Erythroblast (primary cell): ENCODE measurements around the gene ENTPD1.
"Not testable (repeated sequence)": the region's sequence is repeated elsewhere in the genome, so short reads cannot be mapped to it uniquely, and the experiment has no call there.

Source experiments
- DNase-seq, 2 experiments: peaks; one replicate each; lab custom pipeline; 2025; lab: John Stamatoyannopoulos, UW
- GATA1 ChIP-seq: IDR thresholded peaks from 2 replicates; pipeline ENCODE4 v1.6.1; 2011; ENCODE audit warnings: low read depth, mild to moderate bottlenecking, control low read depth, low read length, moderate library complexity
- POLR2A ChIP-seq: IDR thresholded peaks from 2 replicates; pipeline ENCODE4 v1.6.1; 2011; ENCODE audit warnings: mild to moderate bottlenecking, low read length

ENTPD1 gene, protein sequence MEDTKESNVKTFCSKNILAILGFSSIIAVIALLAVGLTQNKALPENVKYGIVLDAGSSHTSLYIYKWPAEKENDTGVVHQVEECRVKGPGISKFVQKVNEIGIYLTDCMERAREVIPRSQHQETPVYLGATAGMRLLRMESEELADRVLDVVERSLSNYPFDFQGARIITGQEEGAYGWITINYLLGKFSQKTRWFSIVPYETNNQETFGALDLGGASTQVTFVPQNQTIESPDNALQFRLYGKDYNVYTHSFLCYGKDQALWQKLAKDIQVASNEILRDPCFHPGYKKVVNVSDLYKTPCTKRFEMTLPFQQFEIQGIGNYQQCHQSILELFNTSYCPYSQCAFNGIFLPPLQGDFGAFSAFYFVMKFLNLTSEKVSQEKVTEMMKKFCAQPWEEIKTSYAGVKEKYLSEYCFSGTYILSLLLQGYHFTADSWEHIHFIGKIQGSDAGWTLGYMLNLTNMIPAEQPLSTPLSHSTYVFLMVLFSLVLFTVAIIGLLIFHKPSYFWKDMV

DNA sequence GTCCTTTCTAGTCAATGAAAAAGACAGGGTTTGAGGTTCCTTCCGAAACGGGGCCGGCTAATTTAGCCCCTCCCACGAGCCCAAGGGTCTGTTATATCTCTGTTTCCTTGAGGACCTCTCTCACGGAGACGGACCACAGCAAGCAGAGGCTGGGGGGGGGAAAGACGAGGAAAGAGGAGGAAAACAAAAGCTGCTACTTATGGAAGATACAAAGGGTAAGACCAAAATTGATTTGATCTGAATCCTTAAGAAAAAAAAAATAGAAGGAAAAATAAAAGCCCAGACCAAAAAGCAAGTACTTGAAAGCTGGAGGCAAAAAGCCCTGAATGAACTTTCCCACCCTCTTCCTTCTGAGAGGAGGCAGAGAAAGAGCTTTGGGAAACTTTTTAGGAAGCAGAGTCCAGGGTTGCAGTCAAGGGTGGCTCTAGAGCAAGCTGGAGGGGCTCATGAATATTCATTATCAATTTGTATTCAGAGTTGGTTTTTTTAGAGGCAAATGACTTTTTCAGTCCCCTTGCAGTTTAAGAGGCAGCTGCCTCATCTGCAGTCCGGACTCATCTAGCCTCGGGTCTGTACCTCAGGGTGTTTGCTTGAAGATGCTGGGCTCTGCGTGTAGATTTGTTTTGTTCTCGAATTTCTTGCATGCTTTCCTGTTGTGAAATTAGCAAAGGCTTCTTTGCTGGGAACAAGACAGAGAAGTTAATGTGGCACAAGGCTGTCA lies at the start of gene ENTPD1:
TSS of gene ENTPD1 (plus strand) at position 123 of the 721 bp plus-strand sequence. CDS start at position 200, 77 bp downstream.
- DNase-seq = no peak
- TF ChIP-seq POLR2A (no peak), GATA1 (no peak)

DNA sequence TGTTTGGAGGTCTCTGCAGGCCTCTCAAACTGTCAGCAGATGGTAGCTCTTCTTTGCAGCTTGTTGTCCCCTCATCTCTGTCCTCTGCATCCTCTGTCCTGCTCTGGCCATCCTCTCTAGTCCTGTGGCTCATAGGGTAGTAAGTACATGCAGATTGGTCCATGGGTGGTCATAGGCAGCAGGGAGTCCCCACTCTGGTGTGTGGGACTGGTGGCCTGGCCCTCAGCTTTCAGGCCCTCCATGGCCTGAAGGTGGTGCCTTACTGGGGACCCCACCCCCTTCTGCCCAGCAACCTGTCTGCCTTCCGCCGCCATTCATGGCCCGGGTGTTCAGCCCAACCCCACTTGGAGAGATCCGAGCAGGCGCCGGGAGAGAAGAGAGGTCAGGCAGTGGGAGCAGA lies 49.4 kb upstream of the ENTPD1 start:
- TF ChIP-seq POLR2A (no peak), GATA1 (no peak)
- DNase-seq = no peak

DNA sequence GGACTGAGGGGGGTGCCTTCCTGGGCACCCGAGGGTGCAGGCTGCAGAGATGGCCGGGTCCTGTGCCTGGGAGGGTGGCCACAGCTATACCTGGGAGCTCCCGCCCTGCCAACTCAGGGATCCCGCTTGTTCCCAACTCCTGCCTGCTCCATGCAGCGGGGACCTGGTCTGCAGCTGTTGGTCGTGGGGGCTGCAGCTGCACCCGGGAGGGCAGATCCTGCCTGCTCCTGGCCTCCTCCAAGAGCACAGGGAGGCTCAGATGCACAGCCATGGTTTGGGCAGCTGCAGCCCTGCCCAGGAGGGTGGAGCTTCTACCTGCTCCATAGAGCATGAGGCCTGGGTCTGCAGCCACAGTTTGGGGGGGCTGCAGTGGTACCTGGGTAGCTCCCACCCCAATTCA lies 49.0 kb upstream of the ENTPD1 start:
- no peak for TF ChIP-seq POLR2A
- no peak for TF ChIP-seq GATA1
- no peak for DNase-seq

DNA sequence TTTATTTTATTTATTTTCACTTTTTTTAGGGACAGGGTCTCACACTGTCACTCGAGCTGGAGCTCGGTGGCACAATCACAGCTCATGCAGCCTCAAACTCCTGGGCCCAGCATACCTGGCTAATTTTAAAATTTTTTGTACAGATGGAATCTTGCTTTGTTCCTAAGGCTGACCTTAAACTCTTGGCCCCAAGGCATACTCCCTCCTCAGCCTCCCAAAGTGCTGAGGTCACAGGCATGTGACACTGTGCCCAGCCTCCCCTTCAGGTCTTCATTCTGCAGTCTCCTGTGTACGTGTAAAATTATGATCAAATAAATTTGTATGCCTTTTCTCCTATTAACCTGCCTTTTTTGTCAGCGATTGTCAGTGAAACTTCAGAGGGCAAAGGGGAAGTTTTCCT lies 44.5 kb upstream of the ENTPD1 start:
- TF ChIP-seq POLR2A (no peak), GATA1 (no peak)
- no peak for DNase-seq

DNA sequence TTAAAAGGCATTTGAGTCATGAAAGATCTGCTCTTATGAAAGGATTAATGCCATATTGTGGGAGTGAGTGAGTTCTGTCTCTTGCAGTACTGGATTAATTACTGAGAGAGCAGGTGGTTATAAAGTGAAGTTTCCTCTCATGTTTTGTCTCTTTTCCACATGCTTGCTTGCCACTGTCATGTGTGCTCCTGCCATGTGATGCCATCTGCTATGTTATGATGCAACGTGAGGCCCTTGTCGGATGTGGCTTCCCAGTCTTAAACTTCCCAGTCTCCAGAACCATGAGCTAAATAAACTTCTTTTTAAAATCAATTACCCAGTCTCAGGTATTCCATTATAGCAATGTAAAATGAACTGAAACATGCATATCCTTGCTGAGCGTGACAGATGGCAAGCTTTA lies 39.5 kb upstream of the ENTPD1 start:
- no peak for TF ChIP-seq GATA1
- TF ChIP-seq POLR2A = no peak
- no peak for DNase-seq

DNA sequence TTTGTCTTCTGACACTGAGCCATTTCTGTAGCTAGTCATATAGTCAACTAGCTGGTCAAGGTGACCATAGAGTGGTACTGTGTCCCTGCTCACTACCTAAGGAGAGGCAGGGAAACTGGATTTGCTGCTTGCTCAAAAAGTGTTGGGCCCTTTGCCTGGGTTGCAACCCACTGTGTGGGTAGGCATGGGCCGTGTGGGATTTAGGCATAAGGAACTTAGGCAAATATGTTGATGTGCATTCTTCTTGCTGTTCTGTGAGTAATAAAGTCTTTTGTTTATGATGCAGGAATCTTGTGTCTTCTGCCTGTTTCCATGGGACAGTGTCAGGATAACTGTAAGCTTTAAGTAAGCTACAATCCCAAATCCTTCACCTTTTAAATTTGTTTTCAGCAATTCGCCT lies 39.1 kb upstream of the ENTPD1 start:
- DNase-seq = no peak

DNA sequence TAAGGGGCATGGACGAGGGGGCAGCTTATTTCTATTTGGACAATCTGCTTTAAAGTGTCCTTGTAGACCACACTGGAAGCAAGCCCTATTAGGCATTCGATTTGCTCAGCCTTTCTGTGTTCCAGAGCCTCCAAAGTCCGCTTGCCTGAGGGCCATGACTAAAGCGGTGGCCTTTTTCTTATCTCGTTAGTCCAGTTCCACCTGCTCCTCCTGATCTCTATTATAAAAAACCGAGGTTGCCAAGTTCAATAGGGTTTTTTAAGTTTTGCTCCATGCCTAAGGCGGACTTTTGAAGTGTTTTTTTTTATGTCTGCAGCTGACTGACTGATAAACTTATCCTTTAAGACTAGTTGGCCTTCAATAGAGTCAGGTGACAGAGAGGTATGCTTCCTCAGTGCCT lies 35.2 kb upstream of the ENTPD1 start:
- peak; percentile 65 to 86 for DNase-seq

More for the DNA sequence above, 39.1 kb upstream of the ENTPD1 start:
- TF ChIP-seq POLR2A = no peak
- no peak for TF ChIP-seq GATA1

DNA sequence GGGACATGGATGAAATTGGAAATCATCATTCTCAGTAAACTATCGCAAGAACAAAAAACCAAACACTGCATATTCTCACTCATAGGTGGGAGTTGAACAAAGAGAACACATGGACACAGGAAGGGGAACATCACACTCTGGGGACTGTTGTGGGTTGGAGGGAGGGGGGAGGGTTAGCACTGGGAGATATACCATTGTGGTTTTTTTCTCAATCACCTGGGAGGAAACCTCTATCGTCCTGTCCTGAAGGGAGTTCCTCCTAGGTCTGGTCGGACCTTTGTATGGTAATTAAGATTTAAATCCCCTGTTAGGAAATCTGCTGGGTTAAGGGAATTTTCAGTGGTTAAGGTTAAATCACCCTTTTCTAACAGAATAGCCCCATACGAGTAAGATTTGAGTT lies 33.5 kb upstream of the ENTPD1 start:
- DNase-seq = not testable (repeated sequence)

DNA sequence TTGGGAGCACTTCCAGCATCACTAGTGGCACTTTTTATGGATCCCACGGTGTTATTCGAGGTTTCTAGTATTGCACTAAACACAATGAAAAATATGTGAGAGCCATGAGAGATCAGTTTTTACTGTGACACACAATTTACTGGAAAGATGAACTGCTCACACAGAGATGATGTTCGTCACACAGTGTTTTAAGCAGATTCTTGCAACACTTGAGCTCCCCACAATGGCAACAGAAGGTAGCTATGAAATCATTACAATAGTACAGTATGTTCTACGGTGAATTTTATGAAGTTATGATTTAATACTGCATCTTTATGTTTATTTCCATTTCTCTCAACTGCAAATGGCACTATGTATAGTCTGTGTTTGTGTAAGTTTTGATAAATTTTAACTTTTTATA lies 27.4 kb upstream of the ENTPD1 start:
- DNase-seq = peak; percentile 8 to 15
- TF ChIP-seq POLR2A = no peak
- TF ChIP-seq GATA1 = no peak

DNA sequence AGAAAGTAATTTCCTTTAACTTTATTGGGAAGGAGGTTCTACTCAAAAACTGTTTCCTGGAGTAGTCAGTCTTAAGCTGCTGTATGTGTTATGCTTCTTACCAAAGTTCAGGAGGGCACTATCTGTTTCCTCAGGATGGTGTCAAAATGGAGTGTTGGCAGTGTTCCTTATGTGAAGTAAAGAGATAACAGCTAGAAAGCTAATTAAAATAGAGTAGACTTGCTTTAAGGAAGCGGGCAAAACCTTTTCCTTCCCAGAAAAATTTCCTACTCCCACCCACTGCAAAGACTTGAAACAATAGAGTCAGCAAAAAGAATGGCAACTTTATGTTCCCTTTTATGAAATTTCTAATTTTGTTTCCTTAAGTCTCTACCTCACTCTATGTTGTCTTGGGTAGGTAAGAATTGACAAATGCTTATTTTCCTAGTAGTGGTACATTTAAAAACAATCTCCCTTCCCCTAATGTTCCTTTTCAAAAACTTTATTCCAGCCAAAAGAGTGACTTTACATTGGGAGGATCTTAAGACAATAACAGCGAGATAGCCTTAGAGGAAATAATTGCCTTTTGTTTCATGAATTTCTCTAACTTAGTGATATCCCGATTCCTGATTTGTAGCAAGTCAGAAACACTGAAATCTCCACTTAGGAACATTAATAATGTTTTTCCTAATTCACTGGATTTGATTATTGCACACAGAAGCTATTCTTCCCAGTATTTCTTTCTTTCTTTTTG lies 26.5 kb upstream of the ENTPD1 start:
- DNase-seq = peak; percentile 55 to 74

DNA sequence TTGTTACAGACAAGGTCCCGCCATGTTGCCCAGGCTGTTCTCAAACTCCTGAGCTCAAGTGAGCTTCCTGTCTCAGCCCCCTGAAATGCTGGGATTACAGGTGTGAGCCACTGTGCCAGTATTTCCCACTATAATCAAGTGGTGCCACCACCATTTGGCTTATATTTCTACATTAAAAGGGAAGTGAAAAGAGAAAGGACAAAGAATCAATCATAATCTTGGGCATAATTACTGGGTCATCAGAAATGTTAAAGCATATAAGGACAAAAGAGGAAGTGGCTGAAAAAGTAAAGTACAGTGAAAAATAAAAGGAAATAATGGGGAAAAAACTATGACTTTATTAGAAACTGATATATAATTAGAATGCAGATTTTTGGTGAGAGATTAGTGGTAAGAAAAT lies 25.7 kb upstream of the ENTPD1 start:
- TF ChIP-seq POLR2A (no peak), GATA1 (no peak)
- DNase-seq = no peak

More for the DNA sequence above, 26.5 kb upstream of the ENTPD1 start:
- TF ChIP-seq POLR2A (no peak), GATA1 (no peak)

DNA sequence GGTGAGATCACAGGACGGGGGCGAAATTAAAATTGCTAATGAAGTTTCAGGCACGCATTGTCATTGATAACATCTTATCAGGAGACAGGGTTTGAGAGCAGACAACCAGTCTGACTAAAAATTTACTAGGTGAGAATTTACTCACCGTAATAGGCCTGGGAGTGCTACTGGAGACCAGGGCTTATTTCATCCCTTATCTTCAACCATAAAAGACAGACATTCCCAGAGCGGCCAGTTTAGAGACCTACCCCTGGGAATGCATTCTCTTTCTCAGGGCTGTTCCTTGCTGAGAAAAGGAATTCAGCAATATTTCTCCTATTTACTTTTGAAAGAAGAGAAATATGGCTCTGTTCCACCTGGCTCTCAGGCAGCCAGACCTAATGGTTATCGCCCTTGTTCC lies 23.1 kb upstream of the ENTPD1 start:
- peak; percentile 10 for DNase-seq

DNA sequence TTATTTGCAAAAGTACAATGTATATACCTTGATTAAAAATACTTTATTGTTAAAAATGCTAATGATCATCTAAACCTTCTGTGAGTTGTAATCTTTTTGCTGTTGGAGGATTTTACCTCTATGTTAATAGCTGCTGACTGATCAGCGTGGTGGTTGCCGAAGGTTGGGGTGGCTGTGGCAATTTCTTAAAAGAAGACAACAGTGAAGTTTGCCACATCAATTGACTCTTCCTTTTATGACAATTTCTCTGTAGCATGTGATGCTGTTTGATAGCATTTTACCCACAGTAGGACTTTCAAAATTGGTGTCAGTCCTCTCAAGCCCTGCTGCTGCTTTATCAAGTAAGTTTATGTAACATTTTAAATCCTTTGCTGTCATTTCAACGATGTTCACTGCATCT lies 16.9 kb upstream of the ENTPD1 start:
- DNase-seq = no peak
- TF ChIP-seq GATA1 (no peak), POLR2A (no peak)

DNA sequence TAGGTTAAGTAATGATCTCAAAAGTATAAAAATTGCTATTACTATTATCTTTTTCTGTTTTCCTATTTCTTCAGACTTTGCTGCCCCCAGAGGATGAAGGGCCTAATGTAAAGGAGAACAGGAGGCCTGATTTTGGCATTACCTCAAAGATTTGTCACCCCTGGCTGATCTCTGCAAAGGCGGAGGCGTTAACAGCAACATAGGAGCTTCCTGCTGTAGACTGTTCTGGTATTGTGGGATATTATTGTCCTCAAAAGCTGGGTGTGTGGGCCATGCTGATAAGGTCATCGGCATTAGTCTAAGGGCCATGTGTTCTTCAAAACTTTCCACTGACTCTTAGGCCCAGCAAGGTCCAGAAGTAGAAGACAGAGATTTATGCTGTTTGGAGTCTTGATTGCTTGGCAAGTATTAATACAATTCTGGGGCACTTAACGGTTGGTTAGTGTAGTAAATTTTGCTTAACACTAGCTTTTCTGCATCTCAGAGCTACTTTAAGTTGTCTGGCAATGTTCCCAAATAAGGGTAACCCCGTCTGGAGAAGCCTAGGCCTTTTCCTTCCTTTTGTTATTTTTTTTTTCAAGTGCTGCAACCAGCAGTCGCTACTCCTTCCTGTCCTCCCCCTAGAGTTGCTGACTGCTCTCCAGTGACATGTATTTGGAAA lies 14.0 kb upstream of the ENTPD1 start:
- DNase-seq = peak; percentile 44 to 86

More for the DNA sequence above, 14.0 kb upstream of the ENTPD1 start:
- no peak for TF ChIP-seq GATA1
- no peak for TF ChIP-seq POLR2A
